Mesenchymal stem cell (in vitro differentiated cells and primary cell): ENCODE measurements around the gene RNF121.

ENCODE experiments used
- DNase-seq: peaks from one replicate; pipeline ENCODE4 v3.0.0-alpha.2; 2013
- H2AFZ ChIP-seq: one replicate; pipeline ENCODE4 v1.6.1; 2013; ENCODE audit warnings: low read depth, mild to moderate bottlenecking, control low read depth, inconsistent platforms, low read length, moderate library complexity
- H2AK5ac ChIP-seq: 2 replicates; pipeline ENCODE4 v1.6.1; 2013; ENCODE audit warnings: low read length, moderate library complexity, mild to moderate bottlenecking, inconsistent platforms; ENCODE audit not compliant: severe bottlenecking
- H2BK120ac ChIP-seq: one replicate; pipeline ENCODE4 v1.6.1; 2013; ENCODE audit warnings: low read depth, mild to moderate bottlenecking, inconsistent platforms, low read length, moderate library complexity
- H2BK12ac ChIP-seq, 2 experiments: one replicate each; pipeline ENCODE4 v1.6.1; 2013; ENCODE audit warnings: inconsistent platforms in 2 of 2, low read length in 2 of 2, mild to moderate bottlenecking in 2 of 2, moderate library complexity in 2 of 2, control low read depth in 1 of 2
- H2BK15ac ChIP-seq: one replicate; pipeline ENCODE4 v1.6.1; 2013; ENCODE audit warnings: mild to moderate bottlenecking, low read depth, inconsistent platforms; ENCODE audit not compliant: poor library complexity, severe bottlenecking
- H2BK5ac ChIP-seq: 2 replicates; pipeline ENCODE4 v1.6.1; 2013; ENCODE audit warnings: low read depth, mild to moderate bottlenecking, low read length, control low read depth, inconsistent platforms; ENCODE audit not compliant: poor library complexity, severe bottlenecking
- H3K14ac ChIP-seq, 2 experiments: one replicate each; pipeline ENCODE4 v1.6.1; 2013; ENCODE audit warnings: inconsistent platforms in 2 of 2, low read length in 2 of 2, control low read depth in 1 of 2, mild to moderate bottlenecking in 1 of 2, moderate library complexity in 1 of 2
- H3K18ac ChIP-seq, 2 experiments: one replicate each; pipeline ENCODE4 v1.6.1; 2013; ENCODE audit warnings: inconsistent platforms in 2 of 2, low read length in 2 of 2, control low read depth in 1 of 2, low read depth in 1 of 2, mild to moderate bottlenecking in 1 of 2
- H3K23ac ChIP-seq, 2 experiments: one replicate each; pipeline ENCODE4 v1.6.1; 2013; ENCODE audit warnings: inconsistent platforms in 2 of 2, low read length in 2 of 2, mild to moderate bottlenecking in 2 of 2, moderate library complexity in 2 of 2, control low read depth in 1 of 2
- H3K27ac ChIP-seq: 2 replicates; pipeline ENCODE4 v1.5.1; 2013; ENCODE audit warnings: mild to moderate bottlenecking, moderate library complexity, low read length, control low read depth, inconsistent platforms; ENCODE audit not compliant: poor library complexity, severe bottlenecking
- H3K27me3 ChIP-seq, 2 experiments: 2 replicates each; pipeline versions ENCODE4 v1.6.1 to v1.7.0; 2013; ENCODE audit warnings: low read length in 2 of 2, mild to moderate bottlenecking in 2 of 2, moderate library complexity in 2 of 2, control low read depth in 1 of 2, inconsistent platforms in 1 of 2; ENCODE audit not compliant: control insufficient read depth in 1 of 2, insufficient read depth in 1 of 2
- H3K36me3 ChIP-seq, 2 experiments: 2 replicates each; pipeline versions ENCODE4 v1.6.1 to v1.7.0; 2013; ENCODE audit warnings: low read length in 2 of 2, control low read depth in 1 of 2, inconsistent platforms in 1 of 2, low read depth in 1 of 2, mild to moderate bottlenecking in 1 of 2; ENCODE audit not compliant: insufficient read depth in 2 of 2, control insufficient read depth in 1 of 2
- H3K4ac ChIP-seq, 2 experiments: one replicate each; pipeline ENCODE4 v1.6.1; 2013; ENCODE audit warnings: inconsistent platforms in 2 of 2, low read length in 2 of 2, mild to moderate bottlenecking in 2 of 2, moderate library complexity in 2 of 2, control low read depth in 1 of 2, low read depth in 1 of 2
- H3K4me1 ChIP-seq: 2 replicates; pipeline ENCODE4 v1.6.1; 2013; ENCODE audit warnings: low read depth, low read length, control low read depth; ENCODE audit not compliant: control insufficient read depth, insufficient read depth
- H3K4me2 ChIP-seq: 2 replicates; pipeline ENCODE4 v1.6.1; 2013; ENCODE audit warnings: low read length, mild to moderate bottlenecking, inconsistent platforms; ENCODE audit not compliant: poor library complexity, severe bottlenecking
- H3K4me3 ChIP-seq, 2 experiments: 2 replicates each; pipeline versions ENCODE4 v1.5.1 to v1.7.0; 2013; ENCODE audit warnings: low read length in 2 of 2, mild to moderate bottlenecking in 2 of 2, control low read depth in 1 of 2, low read depth in 1 of 2; ENCODE audit not compliant: insufficient read depth in 1 of 2
- H3K79me1 ChIP-seq: replicated peaks from 2 replicates; pipeline ENCODE4 v1.6.1; 2013; ENCODE audit warnings: mild to moderate bottlenecking, control low read depth, low read length, inconsistent platforms; ENCODE audit not compliant: poor library complexity, severe bottlenecking
- H3K9ac ChIP-seq: 2 replicates; pipeline ENCODE4 v1.7.0; 2013; ENCODE audit warnings: mild to moderate bottlenecking, low read length, moderate library complexity
- H3K9me3 ChIP-seq: 2 replicates; pipeline ENCODE4 v1.7.0; 2013; ENCODE audit warnings: mild to moderate bottlenecking, low read length; ENCODE audit not compliant: control insufficient read depth
- H4K8ac ChIP-seq: one replicate; pipeline ENCODE4 v1.6.1; 2013; ENCODE audit warnings: inconsistent platforms, mild to moderate bottlenecking, low read length, moderate library complexity
- H4K91ac ChIP-seq: one replicate; pipeline ENCODE4 v1.6.1; 2013; ENCODE audit warnings: mild to moderate bottlenecking, low read length, inconsistent platforms
- WGBS: methylation state at CpG from one replicate; pipeline ENCODE4 v1.1.7; 2013; ENCODE audit warnings: mixed read lengths; 5-methylcytosine and 5-hydroxymethylcytosine counted together

Gene RNF121

DNA sequence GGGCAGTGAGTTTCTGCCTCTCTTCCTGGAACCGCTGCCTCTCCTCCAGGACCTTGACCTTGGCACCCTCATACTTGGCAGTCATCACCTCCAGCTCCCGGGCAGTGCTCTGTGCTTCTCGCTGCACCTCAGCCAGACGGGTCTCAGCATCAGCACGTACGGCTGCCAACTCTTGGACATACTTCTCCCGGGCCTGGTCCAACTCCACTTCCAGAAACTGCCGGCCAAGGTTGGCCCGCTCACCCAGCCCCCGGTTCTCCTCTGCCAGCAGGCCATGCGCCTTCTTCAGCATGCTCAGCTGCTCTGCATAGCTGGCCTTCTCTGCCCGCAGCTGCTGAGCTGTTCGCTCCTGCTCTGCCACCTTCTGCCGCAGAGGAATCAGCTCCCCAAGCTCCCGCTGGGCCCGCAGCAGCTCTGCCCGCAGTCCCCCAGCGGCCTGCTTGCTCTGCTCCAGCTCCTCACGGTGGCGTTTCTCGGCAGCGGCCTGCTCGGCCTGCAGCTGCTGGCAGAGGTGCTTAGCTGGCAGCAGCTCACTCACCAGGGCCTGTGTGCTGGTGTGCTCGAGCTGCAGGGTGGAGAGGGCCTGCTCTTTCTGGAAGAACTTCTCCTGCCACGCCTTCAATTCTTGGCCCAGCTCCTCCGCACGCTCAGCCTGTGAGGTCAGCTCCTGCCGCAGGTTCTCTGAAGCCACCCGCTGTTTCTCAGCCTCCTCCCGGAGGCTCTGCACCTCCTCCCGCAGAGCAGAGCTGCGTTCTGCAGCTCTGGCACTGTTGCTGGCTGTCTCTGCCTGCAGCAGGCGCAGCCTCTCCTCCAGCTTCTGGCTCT is 84.3 kb downstream of the RNF121 start:
- H3K4me2 ChIP-seq, result peak overlapping the region; percentile 0
- no peak overlapping the region for H3K4ac ChIP-seq
- no peak overlapping the region for H4K8ac ChIP-seq
- peak overlapping the region; percentile 40 for H2AK5ac ChIP-seq
- no peaks in the 10 kb centered on the region for H3K9me3 ChIP-seq
- H3K27me3 ChIP-seq, result no peaks in the 10 kb centered on the region
- no peak overlapping the region for H3K14ac ChIP-seq
- H2BK5ac ChIP-seq, result peak overlapping the region; percentile 68
- peak overlapping the region; percentile 27 for H4K91ac ChIP-seq
- WGBS, result 97% methylated on average over 33 of the region's 33 CpGs
- peak overlapping the region; percentile 88 for H3K27ac ChIP-seq
- no peak for DNase-seq
- H3K36me3 ChIP-seq, result peaks cover 93 to 96% of the 10 kb centered on the region in 2 experiments
- no peak overlapping the region for H3K18ac ChIP-seq
- H2BK12ac ChIP-seq, result no peak overlapping the region
- H3K79me1 ChIP-seq, result peaks cover 40% of the 10 kb centered on the region
- no peak overlapping the region for H3K23ac ChIP-seq
- H2BK15ac ChIP-seq, result no peak overlapping the region
- H2AFZ ChIP-seq, result no peak overlapping the region
- no peak overlapping the region for H3K4me3 ChIP-seq
- peak overlapping the region; percentile 35 for H3K9ac ChIP-seq
- H3K4me1 ChIP-seq, result peaks cover 55% of the 10 kb centered on the region
- H2BK120ac ChIP-seq, result no peak overlapping the region

DNA sequence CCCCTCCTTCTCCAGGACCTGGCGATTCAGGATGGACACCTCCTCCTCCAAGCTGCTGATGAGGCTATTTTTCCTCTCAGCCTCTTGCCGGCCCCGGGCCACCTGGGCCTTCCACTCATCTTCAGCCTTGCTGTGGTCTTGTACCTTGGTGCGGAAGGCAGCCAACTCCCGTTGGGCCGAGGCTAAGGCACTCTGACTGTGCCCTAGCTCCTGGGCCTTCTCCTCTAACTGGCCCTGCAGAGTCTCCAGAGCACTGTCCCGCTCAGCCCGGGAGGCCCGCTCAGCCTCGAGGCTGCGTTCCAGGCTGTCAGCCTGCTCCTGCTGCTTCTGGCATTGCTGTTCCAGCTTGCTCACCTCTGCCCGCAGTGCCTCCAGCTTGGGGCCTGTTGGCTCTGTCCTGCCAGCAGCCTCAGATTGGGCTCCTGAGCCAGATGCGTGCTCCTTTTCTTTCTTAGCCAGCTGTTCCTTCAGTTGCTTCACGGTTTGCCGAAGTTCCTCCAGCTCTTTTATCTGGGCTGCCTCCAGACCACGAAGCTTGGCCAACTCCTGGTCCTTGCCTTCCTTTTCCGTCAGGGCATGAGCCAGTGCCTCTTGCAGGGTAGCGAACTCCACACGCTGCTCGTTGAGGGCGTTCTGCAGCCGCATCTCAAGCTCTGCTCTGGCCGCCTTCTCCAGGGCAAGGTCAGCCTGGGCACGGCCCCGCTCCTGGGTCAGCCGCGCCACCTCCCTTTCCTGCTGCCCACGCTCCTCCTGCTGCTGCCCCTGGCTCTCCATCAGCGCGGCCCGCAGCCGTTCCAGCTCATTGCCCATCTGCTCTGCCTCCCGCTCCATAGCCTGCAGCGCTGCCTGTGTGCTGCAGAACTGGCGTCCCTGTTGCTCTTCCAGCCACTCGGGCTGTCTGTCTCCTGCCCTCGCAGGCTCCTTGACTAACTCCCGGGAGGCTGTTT is 85.2 kb downstream of the RNF121 start:
- Histone ChIP-seq H3K9ac (peak overlapping the region; percentile 35), H2BK15ac (no peak overlapping the region), H3K27ac (peak overlapping the region; percentile 88), H4K91ac (no peak overlapping the region), H3K36me3 (peaks cover 93 to 97% of the 10 kb centered on the region in 2 experiments), H3K4me2 (no peak overlapping the region), H3K27me3 (no peaks in the 10 kb centered on the region), H3K23ac (no peak overlapping the region), H2BK120ac (no peak overlapping the region), H2BK12ac (no peak overlapping the region), H2AFZ (no peak overlapping the region), H4K8ac (no peak overlapping the region), H3K4me1 (peaks cover 58% of the 10 kb centered on the region), H3K14ac (no peak overlapping the region), H3K18ac (no peak overlapping the region), H2AK5ac (peak overlapping the region; percentile 33), H3K4me3 (no peak overlapping the region), H2BK5ac (no peak overlapping the region), H3K9me3 (no peaks in the 10 kb centered on the region), H3K4ac (no peak overlapping the region), H3K79me1 (peaks cover 45% of the 10 kb centered on the region)
- DNase-seq, result no peak
- 97% methylated on average over 38 of the region's 38 CpGs for WGBS

DNA sequence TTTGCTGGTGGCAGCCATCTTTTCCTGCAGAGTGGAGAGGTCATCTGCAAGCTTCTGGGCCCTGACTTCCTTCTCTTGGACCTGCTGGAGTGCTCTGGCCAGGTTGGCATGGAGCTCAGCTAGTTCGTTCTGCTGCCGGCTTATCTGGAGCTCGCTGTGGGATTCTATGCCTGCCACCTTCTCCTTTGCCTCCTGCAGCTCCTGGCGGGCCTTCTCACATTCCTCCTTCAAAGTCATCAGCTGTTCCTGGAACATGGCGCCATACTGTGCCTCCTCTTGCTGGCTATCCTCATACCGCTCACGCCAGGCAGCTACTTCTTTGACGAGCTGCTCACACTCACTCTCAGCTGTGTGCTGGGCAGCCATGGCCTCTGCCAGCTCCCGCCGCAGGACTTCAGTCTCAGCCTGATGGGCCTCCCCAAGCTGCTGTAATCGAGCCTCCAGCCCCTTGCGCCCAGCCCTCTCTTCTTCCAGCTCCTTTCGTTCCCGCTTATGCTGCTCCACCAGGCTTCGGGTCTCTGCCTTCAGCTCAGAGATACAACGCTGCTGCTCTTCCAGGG is 86.0 kb downstream of the RNF121 start:
- Histone ChIP-seq H3K27me3 (no peaks in the 10 kb centered on the region), H3K9me3 (no peaks in the 10 kb centered on the region), H3K4ac (no peak overlapping the region), H2AK5ac (no peak overlapping the region), H3K14ac (no peak overlapping the region), H4K8ac (no peak overlapping the region), H3K9ac (no peak overlapping the region), H3K4me3 (no peak overlapping the region), H3K23ac (no peak overlapping the region), H2BK120ac (no peak overlapping the region), H3K27ac (peak overlapping the region; percentile 57), H3K4me2 (no peak overlapping the region), H3K36me3 (peaks cover 92 to 98% of the 10 kb centered on the region in 2 experiments), H2BK15ac (no peak overlapping the region), H3K18ac (no peak overlapping the region), H4K91ac (no peak overlapping the region), H3K4me1 (peaks cover 59% of the 10 kb centered on the region), H2BK5ac (no peak overlapping the region), H2BK12ac (no peak overlapping the region), H2AFZ (no peak overlapping the region), H3K79me1 (peaks cover 49% of the 10 kb centered on the region)
- 97% methylated on average over 16 of the region's 16 CpGs for WGBS
- DNase-seq, result no peak
